ENCODE data around the gene LRRC7. TPM values are rescaled to one million over a fixed set of nuclear protein-coding genes. Genes with fewer than 3 reads are reported as not detected.

Gene LRRC7
- total and polyA plus RNA-seq, 2 of the 8 experiments (the other 6 are each of a cell fraction or from before 2014, with no cell fraction given): 0.03 to 0.17 TPM

DNA sequence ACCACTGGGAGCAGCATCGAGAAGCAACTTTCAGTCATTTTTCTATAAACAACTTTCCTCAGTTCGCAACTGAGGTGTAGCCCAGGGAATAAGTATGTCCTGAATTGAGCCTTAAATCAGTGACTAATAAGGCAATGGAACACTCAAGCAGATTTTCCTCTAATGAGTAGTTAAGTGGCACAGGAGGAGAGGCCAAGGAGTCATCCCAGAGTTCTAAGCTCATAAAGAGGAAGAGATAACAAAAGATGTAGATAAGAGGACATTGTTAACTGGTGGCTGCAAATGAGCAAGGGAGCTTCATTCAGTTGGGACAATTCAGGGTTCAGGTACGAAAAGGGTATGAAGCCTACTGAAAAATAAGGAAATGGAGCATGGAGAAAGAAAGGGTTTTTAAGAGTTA lies 573.2 kb downstream of the LRRC7 start:
- no peak for TF ChIP-seq BACH1 (IDR thresholded peaks at IDR 0.05; ENCODE audit: low read length)

More for the DNA sequence above, 573.2 kb downstream of the LRRC7 start:
- Histone ChIP-seq H2AK5ac (ENCODE audit: low read depth, low read length) (no peak overlapping the region), H3K36me3 (ENCODE audit: control insufficient read depth in 2 of 4, insufficient read depth in 4 of 4, low read length in 3 of 4) (peaks cover 0 to 9% (median 0%) of the 10 kb centered on the region in 4 experiments; a peak in 1 of 8 replicates), H2BK5ac (ENCODE audit: low read depth, low read length) (no peak overlapping the region), H3K9ac (replicated peaks in 1 of 4; ENCODE audit: extremely low read depth in 1 of 4, low read depth in 3 of 4, low read length in 3 of 4) (no peak overlapping the region), H2BK120ac (replicated peaks; ENCODE audit: low read depth, low read length) (no peak overlapping the region), H4K91ac (replicated peaks; ENCODE audit: insufficient read length, low read length) (no peak overlapping the region), H3K4me3 (ENCODE audit: extremely low read depth in 1 of 4, insufficient read depth in 2 of 4, low read depth in 3 of 4, low read length in 4 of 4) (no peak overlapping the region), H4K20me1 (replicated peaks in 1 of 2; ENCODE audit: control insufficient read depth in 1 of 2, insufficient read depth in 2 of 2, low read length in 2 of 2) (no peaks in the 10 kb centered on the region), H3K9me3 (ENCODE audit: insufficient read depth in 2 of 2, low read depth in 1 of 2, low read length in 1 of 2) (no peaks in the 10 kb centered on the region), H3K14ac (ENCODE audit: insufficient read length) (no peak overlapping the region), H3K4me2 (ENCODE audit: insufficient read depth in 1 of 2, low read depth in 2 of 2, low read length in 2 of 2) (no peak overlapping the region), H3K23me2 (ENCODE audit: low read depth, low read length) (no peaks in the 10 kb centered on the region), H2BK12ac (ENCODE audit: low read depth, low read length) (no peak overlapping the region), H3K79me1 (ENCODE audit: low read depth, low read length) (no peaks in the 10 kb centered on the region), H2AFZ (ENCODE audit: low read length) (no peak overlapping the region), H3K56ac (replicated peaks; ENCODE audit: insufficient read length, low read depth, low read length) (no peak overlapping the region), H2BK20ac (ENCODE audit: low read length) (no peak overlapping the region), H3K27me3 (replicated peaks in 1 of 4; ENCODE audit: control insufficient read depth in 3 of 4, extremely low read depth in 1 of 4, insufficient read depth in 3 of 4, low read length in 3 of 4) (no peaks in the 10 kb centered on the region), H3K4me1 (replicated peaks in 1 of 4; ENCODE audit: control insufficient read depth in 3 of 4, insufficient read depth in 4 of 4, low read length in 3 of 4) (no peaks in the 10 kb centered on the region; a peak in 1 of 7 replicates), H4K8ac (ENCODE audit: extremely low read depth, insufficient read depth, low read length) (no peak overlapping the region), H3K27ac (ENCODE audit: low read depth, low read length) (no peak overlapping the region), H3K79me2 (ENCODE audit: control insufficient read depth in 1 of 2, insufficient read depth in 2 of 2, low read length in 2 of 2) (no peaks in the 10 kb centered on the region), H4K5ac (ENCODE audit: insufficient read length, low read depth, low read length) (no peak overlapping the region), H3K23ac (ENCODE audit: insufficient read length) (no peak overlapping the region), H3K18ac (ENCODE audit: extremely low read depth, low read length) (no peak overlapping the region), H2BK15ac (ENCODE audit: low read length) (no peak overlapping the region), H3K4ac (replicated peaks; ENCODE audit: insufficient read length, low read depth, low read length) (no peak overlapping the region)
- FAIRE-seq (no peak), DNase-seq (ENCODE audit: low read depth in 1 of 2, low spot score in 2 of 2) (no peak)
- ChIA-PET POLR2A (ENCODE audit: partially characterized antibody) (no interaction called here), CTCF (ENCODE audit: partially characterized antibody) (interaction anchor here (0.8 to 3.5 kb wide), 10 partner anchors 8 to 359 kb away, joined by 3 to 31 read pairs (median 4); no protein-coding TSS in a partner anchor)
- 86% methylated on average over 3 of the region's 3 CpGs; no CpG with 5 or more reads in 1 of the 2 experiments for WGBS, 2 experiments (ENCODE audit: extremely low coverage in 1 of 2, insufficient coverage in 1 of 2, insufficient read length in 1 of 2, insufficient replicate concordance in 2 of 2, low coverage in 1 of 2, low lambda C conversion rate in 2 of 2, missing lambda C conversion rate in 1 of 2)
